Fibroblast of villous mesenchyme (primary cell): ENCODE results near the gene MAN2B2. TPM values are rescaled to one million over a fixed set of nuclear protein-coding genes. Genes with fewer than 3 reads are reported as not detected.

Experiments
- DNase-seq: peaks from one replicate; pipeline ENCODE4 v3.0.0-alpha.2; 2010; ENCODE audit warnings: low read depth
- H3K4me3 ChIP-seq: 2 replicates; pipeline ENCODE4 v1.5.1; 2011; ENCODE audit warnings: low read depth, mild to moderate bottlenecking, low read length
- CTCF ChIP-seq: IDR thresholded peaks from 2 replicates; pipeline ENCODE4 v1.5.1; 2012; ENCODE audit warnings: low read depth, mild to moderate bottlenecking, low read length; ENCODE audit not compliant: insufficient read depth
- total RNA-seq: library from RNA; depleted of rRNA; stranded (reverse); fragments of >200 nt; gene quantifications from 2 replicates; pipeline ENCODE4 v1.2.3, GENCODE V29; 2012

MAN2B2 gene
- total RNA-seq, 1 donor: 14.2 TPM

GRCh38 chr4:6618386-6619115 lies 43.6 kb downstream of the MAN2B2 start:
- TF ChIP-seq CTCF: no peak

GRCh38 chr4:6619116-6619465 lies 44.1 kb downstream of the MAN2B2 start:
- no peak for TF ChIP-seq CTCF
- no peak overlapping the region for H3K4me3 ChIP-seq
- DNase-seq: no peak

More at GRCh38 chr4:6618386-6619115, 43.6 kb downstream of the MAN2B2 start:
- H3K4me3 ChIP-seq: no peak overlapping the region
- no peak for DNase-seq

- H3K4me3 ChIP-seq: no peak overlapping the region
- no peak for TF ChIP-seq CTCF
- DNase-seq: no peak
Measured at GRCh38 chr4:6619466-6620255, 44.7 kb downstream of the MAN2B2 start.

GRCh38 chr4:6620296-6620695 lies 45.3 kb downstream of the MAN2B2 start:
- DNase-seq: no peak
- H3K4me3 ChIP-seq: no peak overlapping the region
- no peak for TF ChIP-seq CTCF

GRCh38 chr4:6620891-6621555 lies 46.0 kb downstream of the MAN2B2 start:
- no peak overlapping the region for H3K4me3 ChIP-seq
- DNase-seq: no peak
- TF ChIP-seq CTCF: no peak

- no peak for TF ChIP-seq CTCF
- no peak overlapping the region for H3K4me3 ChIP-seq
- no peak for DNase-seq
Measured at GRCh38 chr4:6621556-6621927, 46.6 kb downstream of the MAN2B2 start.
